GM19239 (cell line): ENCODE data around the gene C2CD4C.
"Not testable (repeated sequence)": the region's sequence is repeated elsewhere in the genome, so short reads cannot be mapped to it uniquely, and the experiment has no call there.

Source experiments
- DNase-seq: peaks from one replicate; pipeline ENCODE4 v3.0.0; 2011; ENCODE audit warnings: low spot score; ENCODE audit not compliant: insufficient read length
- FAIRE-seq: peaks from 2 replicates; lab custom pipeline; 2011; peaks lifted over from hg19 to GRCh38; lab: Jason Lieb, UNC

The C2CD4C gene

DNA sequence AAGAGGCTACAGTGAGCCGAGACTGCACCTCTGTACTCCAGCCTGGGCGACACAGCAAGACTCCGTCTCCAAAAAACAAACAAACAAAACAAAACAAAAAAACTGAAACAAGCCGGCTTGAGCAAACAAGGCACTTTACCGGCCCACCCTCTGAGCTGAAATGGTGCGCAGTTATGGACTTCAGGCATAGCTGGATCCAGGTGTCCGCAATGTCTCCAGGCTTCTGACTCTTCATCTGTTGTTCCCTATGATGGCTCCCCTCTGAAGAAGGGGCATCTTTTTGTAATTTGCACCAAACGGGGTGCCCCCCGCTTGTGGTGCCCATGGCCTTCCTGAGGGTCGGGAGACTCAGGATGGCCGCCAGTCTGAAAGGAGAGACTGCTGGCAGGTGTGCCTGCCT lies 6.2 kb downstream of the C2CD4C start:
- FAIRE-seq = no peak
- DNase-seq = no peak

DNA sequence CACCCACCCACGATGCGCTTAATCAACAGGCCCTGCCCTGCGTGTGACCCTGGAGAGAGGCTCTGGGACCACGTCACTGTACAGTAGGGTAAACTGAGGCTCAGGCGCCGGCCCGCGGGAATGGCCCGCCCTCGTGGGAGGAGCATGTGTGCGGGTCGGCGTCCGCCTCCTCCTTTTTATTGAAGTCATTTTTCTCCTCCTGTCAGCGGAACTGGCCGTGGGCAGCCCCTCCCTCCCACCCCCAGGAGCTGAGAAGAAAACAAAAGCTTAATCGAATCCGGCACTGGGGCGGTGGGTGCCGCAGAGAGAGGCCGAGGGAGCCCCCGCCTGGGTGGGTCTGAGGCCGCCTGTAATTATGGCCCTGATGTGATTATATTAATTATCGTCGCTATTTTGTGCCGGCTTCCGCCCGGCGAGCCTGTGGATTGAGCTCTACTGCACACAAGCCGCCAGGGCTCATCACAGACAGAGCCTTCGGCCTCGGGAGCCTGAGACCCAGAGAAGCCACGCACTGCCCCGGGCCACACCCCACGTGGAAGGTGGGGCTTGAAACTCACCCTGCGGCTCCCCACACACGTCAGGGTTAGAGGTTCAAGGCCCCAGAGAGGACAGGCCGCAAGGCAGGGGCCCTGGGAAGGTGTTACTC lies 7.0 kb downstream of the C2CD4C start:
- no peak for FAIRE-seq
- DNase-seq = no peak

DNA sequence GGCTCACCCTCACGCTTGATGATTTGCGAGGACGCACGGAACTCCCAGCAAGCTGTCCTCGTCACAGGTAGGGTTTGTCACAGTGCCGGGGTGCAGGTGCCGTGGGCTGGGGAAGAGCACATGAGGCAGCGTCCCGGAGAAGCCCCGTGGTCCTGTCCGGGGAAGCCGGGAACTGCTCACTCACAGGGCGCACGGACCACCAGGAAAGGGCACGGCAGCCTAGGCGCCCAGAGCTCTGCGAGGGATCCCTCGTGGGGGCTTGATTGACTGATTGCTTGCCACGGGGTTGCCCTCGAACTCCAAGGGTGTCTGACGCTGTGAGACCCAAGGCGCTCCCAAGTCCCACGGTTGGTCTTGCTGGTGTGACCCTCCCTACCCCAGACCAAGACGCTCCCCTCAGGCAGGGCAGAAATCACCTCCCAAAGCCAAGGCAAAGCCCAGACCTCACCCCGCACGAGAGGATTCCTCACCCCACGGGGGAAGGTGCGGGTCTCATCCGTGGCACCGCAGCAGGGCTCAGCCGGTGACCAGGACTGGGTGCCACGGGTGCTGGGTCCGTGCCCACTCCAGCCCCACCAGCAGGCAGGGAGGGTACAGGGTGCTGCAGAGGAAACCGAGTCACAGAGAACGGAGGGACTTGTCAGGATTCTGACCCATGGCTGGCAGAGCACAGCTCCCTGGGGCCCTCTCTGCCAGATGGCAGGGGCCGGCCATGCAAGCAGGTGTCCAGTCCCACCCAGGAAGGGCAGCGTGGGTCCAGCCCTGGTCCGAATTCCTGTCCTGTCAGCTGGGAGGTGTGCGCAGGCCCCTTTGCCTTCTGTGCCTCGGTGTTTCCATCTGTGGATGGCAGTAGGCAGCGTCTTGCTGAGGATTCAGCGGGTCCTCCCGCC lies 7.7 kb downstream of the C2CD4C start:
- DNase-seq (no peak), FAIRE-seq (no peak)

GRCh38 chr19:399370-399769 lies 9.6 kb downstream of the C2CD4C start:
- DNase-seq (no peak), FAIRE-seq (no peak)

DNA sequence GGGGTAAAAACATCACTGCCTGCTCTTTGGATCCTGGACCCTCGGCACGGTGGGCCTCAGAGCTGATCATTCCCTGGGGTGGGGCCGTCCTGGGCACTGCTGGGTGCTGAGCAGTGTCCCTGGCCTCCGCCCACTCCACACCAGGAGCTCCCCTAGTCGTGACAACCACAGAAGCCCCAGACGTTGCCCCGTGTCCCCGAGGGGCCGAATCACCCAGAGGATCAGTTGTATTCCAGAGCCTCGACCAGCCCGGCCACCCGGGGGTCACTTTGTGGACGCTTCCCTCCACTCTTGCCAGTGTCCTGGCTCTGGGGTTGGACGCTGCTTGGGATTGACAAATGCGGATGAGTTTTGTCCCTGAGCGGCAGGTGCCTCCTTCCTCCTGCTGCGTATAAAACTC lies 10.2 kb downstream of the C2CD4C start:
- no peak for DNase-seq

DNA sequence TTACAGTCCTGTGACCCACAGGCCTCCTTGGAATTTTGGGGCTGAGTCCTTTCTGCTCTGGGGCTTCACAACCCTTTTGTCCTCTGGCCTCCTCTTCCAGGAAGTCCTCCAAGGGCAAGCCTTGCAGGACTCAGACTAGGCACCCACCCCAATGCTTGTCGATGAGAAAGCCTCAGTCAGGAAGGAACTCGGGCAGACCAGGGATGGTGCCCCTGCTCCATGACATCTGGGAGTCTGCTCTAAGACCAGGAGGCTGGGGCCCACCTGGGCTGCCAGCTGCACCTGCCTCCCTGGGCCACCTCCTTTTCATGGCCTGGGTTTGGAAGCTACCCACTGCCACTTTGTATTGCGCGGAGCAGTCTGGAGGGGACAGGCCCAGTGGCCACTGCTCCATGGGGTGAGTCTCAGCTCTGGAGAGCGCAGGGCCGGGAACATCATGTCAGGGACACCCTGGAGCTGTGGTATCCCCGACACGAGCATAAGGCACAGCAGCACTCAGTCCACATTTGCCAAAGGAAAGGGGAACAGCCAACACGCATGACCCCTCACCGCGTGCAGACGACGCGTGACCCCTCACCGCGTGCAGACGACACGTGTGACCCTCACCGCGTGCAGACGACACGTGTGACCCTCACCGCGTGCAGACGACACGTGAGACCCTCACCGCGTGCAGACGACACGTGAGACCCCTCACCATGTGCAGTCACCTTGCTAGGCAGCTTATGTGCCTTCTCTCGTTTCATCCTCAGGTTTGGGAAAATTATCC lies 10.8 kb downstream of the C2CD4C start:
- no peak for FAIRE-seq
- no peak for DNase-seq

More for the DNA sequence above, 10.2 kb downstream of the C2CD4C start:
- no peak for FAIRE-seq

DNA sequence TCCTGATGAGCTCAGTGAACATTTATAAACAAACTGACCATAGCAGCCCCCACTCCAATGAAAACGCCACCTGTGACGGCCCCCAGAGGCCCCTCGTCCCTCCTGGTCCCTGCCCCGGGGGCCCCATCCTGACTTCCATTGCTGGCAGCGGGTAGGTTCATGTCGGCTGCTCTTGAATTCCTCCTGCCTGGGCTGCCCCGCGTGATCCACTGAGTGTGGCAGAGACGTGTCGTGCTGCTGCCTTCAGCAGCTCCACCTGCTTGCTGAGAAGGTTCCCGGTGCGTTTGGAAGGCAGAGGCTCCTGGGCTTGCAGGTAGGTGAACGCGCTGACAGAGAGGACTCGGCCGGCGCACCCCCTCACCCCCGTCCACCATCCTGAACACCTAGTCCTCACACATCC lies 11.6 kb downstream of the C2CD4C start:
- FAIRE-seq (no peak), DNase-seq (no peak)

DNA sequence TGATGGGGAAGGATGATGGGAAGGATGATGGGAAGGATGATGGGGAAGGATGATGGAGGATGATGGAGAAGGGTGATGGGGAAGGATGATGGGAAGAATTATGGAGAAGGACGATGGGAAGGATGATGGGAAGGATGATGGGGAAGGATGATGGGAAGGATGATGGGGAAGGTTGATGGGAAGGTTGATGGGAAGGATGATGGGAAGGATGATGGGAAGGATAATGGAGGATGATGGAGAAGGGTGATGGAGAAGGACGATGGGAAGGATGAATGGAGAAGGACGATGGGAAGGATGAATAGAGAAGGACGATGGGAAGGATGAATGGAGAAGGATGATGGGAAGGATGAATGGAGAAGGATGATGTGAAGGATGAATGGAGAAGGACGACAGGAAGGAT lies 13.5 kb downstream of the C2CD4C start:
- no peak for FAIRE-seq
- DNase-seq = no peak

GRCh38 chr19:394857-395256 lies 14.1 kb downstream of the C2CD4C start:
- FAIRE-seq, DNase-seq: not testable (repeated sequence)

DNA sequence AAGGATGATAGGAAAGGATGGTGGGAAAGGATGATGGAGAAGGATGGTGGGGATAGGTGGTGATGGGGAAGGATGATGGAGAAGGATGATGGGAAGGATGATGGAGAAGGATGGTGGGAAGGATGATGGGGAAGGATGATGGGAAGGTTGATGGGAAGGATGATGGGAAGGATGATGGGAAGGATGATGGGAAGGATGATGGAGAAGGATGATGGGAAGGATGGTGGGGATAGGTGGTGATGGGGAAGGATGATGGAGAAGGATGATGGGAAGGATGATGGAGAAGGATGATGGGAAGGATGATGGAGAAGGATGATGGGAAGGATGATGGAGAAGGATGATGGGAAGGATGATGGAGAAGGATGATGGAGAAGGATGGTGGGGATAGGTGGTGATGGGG lies 15.4 kb downstream of the C2CD4C start:
- FAIRE-seq, DNase-seq: not testable (repeated sequence)

GRCh38 chr19:392375-392970 lies 16.5 kb downstream of the C2CD4C start:
- DNase-seq = no peak
- no peak for FAIRE-seq

GRCh38 chr19:391726-392374 lies 17.1 kb downstream of the C2CD4C start:
- DNase-seq = no peak
- no peak for FAIRE-seq

DNA sequence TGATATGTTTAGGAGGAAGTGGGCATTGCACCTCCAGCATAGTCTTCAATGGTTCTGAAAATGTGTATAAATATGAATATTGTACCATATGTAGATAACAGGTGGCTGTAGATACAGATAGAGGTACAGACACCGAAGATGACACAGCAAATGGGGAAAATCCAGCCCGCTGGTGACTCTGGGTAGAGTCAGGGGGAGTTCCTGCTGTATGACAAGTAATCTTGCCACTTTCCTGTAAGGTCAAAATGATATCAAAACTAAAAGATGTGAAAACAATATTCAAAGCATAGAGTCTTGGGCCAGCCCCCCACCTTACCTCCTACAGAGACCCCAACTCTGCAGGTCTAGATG lies 17.8 kb downstream of the C2CD4C start:
- DNase-seq (no peak), FAIRE-seq (no peak)

DNA sequence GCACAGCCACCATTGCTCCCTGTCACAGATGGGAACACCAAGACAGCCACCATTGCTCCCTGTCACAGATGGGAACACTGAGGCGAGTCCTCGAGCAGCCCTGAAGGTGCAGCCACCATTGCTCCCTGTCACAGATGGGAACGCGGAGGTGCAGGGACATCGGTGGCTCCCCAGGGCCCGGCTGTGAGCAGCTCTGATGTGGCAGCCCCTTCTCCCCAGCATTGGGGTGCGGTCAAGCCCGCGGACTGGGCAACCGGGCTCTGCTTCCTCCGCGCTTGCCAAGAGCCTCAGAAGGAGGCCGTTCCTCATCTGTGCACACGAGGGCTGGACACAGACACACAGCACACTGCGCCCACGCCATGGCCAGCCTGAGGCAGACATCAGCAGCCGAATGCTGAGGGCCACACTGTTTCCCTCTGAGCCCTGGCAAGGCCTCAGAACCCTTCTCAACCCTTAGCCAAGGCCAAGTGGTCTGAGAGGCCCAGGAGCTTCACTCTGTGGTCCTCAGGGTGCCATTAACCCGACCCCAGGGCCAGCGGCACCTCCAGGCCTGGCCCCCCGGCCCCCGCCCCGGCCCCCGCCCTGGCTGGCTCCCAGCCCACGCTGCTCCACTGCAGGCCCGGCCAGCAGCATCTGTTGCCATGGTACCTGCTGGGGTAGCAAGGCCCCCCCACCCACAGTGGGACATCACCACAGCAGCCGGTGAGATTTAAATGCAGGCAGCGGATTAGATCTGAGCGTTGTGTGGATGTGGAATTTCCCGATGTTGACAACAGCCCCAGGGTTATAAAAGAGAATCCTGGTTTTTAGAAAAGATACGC lies 18.4 kb downstream of the C2CD4C start:
- DNase-seq (no peak), FAIRE-seq (no peak)

DNA sequence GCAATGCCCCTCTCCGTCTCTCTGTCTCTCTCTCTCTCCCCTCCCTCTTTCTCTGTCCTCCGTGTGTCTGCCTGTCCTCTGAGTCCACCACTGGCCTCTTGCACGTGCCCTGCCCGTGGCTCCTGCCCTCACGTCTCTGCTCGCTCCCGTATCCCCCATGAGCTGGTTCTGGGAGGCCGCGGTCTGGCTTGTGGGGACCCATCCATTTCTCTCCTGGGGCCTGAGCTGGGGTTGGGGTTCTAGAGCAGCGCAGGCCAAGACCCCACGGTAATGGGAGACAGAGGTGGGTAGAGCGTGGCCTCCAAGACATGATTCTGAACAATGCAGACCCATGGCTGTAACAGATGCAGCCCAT lies 19.0 kb downstream of the C2CD4C start:
- DNase-seq = no peak
- no peak for FAIRE-seq

DNA sequence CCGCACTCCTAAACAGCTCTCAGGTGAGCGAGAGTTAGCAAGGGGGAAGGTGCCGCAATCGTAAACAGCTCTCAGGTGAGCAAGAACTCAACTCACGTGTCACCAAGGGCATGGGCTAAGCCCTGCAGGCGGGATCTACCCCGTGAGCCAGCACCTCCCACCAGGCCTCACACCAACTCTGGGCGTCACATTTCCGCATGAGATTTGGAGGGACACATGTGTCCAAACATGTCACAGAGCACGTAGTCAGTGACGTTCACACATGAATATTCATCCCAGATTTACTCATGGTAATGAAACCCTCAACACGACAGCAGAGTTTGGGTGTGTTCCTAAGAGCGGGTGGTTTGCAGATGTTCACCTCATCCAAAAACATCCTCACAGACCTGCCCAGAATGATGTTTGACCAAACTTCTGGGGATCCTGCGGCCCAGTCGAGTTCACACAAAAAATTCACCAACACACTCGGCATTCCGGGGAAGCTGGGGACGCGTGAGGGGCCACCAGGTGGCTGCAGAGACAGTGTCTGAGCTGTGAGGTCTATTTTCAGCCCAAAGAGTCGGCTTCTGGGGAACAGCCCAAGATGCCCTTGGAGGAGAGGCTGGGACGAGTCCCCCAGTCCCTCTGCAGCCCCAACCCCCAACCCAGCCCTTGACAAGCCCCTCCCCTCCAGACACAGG lies 19.6 kb downstream of the C2CD4C start:
- FAIRE-seq (no peak), DNase-seq (no peak)

GRCh38 chr19:388691-389090 lies 20.3 kb downstream of the C2CD4C start:
- no peak for FAIRE-seq
- no peak for DNase-seq

DNA sequence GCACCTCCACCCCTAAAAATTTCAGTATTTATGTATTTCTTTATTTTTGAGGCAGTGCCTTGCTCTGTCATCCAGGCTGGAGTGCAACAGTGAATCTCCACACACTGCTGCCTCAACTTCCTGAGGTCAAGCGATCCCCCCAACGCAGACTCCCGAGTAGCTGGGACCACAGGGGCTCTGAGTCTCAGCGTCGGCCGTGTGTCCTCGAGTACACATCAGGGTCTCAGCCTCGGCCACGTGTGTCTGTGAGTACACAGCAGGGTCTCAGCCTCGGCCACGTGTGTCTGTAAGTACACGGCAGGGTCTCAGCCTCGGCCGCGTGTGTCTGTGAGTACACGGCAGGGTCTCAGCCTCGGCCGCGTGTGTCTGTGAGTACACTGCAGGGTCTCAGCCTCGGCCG lies 21.2 kb downstream of the C2CD4C start:
- DNase-seq = no peak
- no peak for FAIRE-seq
